Stromal cell of bone marrow (primary cell): Measurements from ENCODE around the gene FXN.

Experiments used
- DNase-seq: peaks from one replicate; pipeline ENCODE4 v3.0.0-alpha.2; 2012; ENCODE audit warnings: low read depth

FXN gene

GRCh38 chr9:69143291-69143690, 107.7 kb downstream of the FXN start:
- DNase-seq = no peak

- no peak for DNase-seq
Measured at GRCh38 chr9:69145144-69145715, 109.7 kb downstream of the FXN start.

GRCh38 chr9:69147041-69147834, 111.7 kb downstream of the FXN start:
- DNase-seq = no peak

- DNase-seq = peak; percentile 53
Measured at GRCh38 chr9:69149321-69149807, 113.8 kb downstream of the FXN start.
